Aorta (tissue), 5 donors: ENCODE measurements around the gene FCGR3A. TPM values are rescaled to one million over a fixed set of nuclear protein-coding genes. Genes with fewer than 3 reads are reported as not detected.
A peak's percentile ranks its signal among the peaks of the same experiment; 100 is the strongest.
"Not testable (repeated sequence)": the region's sequence is repeated elsewhere in the genome, so short reads cannot be mapped to it uniquely, and the experiment has no call there.

ENCODE experiments used
- ATAC-seq: fragments of 200-7000 bp; cut with Tn5 transposase; one replicate; pipeline ENCODE4 v1.9.1; 2022; ENCODE audit warnings: moderate library complexity; ENCODE audit not compliant: low FRiP score
- DNase-seq, 2 donors: peaks; one replicate each; pipeline ENCODE4 v3.0.0-alpha.2; 2020
- H3K27ac ChIP-seq, 2 donors: one replicate each; pipeline ENCODE4 v1.5.1; 2013; ENCODE audit warnings: low read length in 2 of 2, mild to moderate bottlenecking in 2 of 2, moderate library complexity in 2 of 2, control low read depth in 1 of 2, inconsistent platforms in 1 of 2, low read depth in 1 of 2
- H3K27me3 ChIP-seq, 2 donors: one replicate each; pipeline ENCODE4 v1.6.1; 2013; ENCODE audit warnings: control low read depth in 1 of 2, low read length in 1 of 2, mild to moderate bottlenecking in 1 of 2, moderate library complexity in 1 of 2; ENCODE audit not compliant: insufficient read depth in 2 of 2, control insufficient read depth in 1 of 2
- H3K36me3 ChIP-seq, 2 donors: one replicate each; pipeline ENCODE4 v1.6.1; 2013; ENCODE audit warnings: control low read depth in 1 of 2, low read length in 1 of 2, mild to moderate bottlenecking in 1 of 2; ENCODE audit not compliant: insufficient read depth in 2 of 2, control insufficient read depth in 1 of 2
- H3K4me1 ChIP-seq, 2 donors: one replicate each; pipeline ENCODE4 v1.6.1; 2013; ENCODE audit warnings: low read length in 2 of 2, control low read depth in 1 of 2, mild to moderate bottlenecking in 1 of 2, moderate library complexity in 1 of 2; ENCODE audit not compliant: insufficient read depth in 2 of 2, control insufficient read depth in 1 of 2
- H3K4me3 ChIP-seq, 2 donors: one replicate each; pipeline ENCODE4 v1.5.1; 2013; ENCODE audit warnings: low read length in 2 of 2, control low read depth in 1 of 2, mild to moderate bottlenecking in 1 of 2
- H3K9me3 ChIP-seq: one replicate; pipeline ENCODE4 v1.6.1; 2013; ENCODE audit warnings: mild to moderate bottlenecking, low read length; ENCODE audit not compliant: control insufficient read depth
- WGBS, 2 donors: extraction: QIAGEN DNeasy Blood & Tissue Kit; methylation state at CpG; one replicate each; pipeline ENCODE4 v1.1.7; 2013; 5-methylcytosine and 5-hydroxymethylcytosine counted together
- intact Hi-C, 2 donors: fragments of 100-400 bp; cut with DNase I; formaldehyde crosslinking; loops; one replicate each; pipeline versions ENCODE4 v1.14.2 to v1.15.0; 2022
- polyA plus RNA-seq, 2 donors: library from polyadenylated mRNA; stranded (reverse); fragments of 200-250 nt; gene quantifications; one replicate each; pipeline ENCODE4 v1.2.3, GENCODE V29; 2013
- total RNA-seq, 2 donors: library from RNA; stranded (reverse); fragmentation: NEBNext Ultra II Directional; extraction: Animal tissue kit (Norgen Biotek cat#: 25700); gene quantifications; one replicate each; pipeline ENCODE4 v1.2.1, GENCODE V29; 2021
- donor health status: healthy with polysubstance abuse.
- donor health status: Bipolar disorder and iron deficiency.
- donor health status: DM: no; HTN: no; CAD: no.
- donor health status: DM: no; HTN: no; CAD: no.
- donor health status: DM: yes; HTN: yes; CAD: no.

The FCGR3A gene
- total and polyA plus RNA-seq, 4 donors, result 13.9 to 116 (median 98.1) TPM

DNA sequence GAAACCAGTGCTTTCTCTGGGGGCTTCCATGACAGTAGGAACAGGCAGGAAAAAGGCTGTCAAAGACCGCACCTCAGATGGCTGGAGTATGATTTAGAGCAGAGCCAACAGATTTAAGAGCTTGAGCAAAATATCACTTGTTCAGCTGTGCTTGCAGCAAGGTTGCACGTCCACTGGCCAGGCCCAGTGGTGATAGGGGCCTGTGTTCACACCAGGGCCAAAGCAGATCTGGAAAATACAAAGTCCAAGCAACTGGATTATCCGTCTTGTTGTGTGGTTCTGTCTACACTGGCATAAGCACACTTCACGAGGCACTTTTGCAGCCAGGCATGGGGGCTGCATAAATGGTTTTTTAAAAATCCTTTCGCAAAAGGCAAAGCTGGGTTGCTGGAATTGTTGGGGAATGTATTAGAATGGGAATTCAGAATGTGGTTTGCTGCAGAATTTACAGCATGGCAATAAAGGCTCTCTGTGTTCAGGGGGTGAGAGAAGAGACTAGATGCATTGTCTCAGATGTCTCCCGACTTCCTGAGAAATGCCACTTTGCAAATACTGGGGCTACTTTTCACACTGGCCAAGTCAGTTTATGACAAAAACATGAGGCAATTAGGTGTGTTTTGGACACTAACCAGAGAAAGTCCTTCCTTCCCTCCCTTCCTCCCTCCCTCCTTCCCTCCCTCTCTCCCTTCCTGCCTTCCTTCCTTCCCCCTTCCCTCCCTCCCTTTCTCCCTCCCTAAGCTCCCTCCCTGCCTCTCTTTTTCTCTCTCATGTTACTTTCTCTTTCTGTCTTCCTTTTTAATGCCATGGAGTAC, 36.8 kb downstream of the FCGR3A start:
- 88 to 96% methylated on average over 5 to 6 of the region's 6 CpGs for WGBS, 2 donors
- H3K27me3 ChIP-seq, H3K4me3 ChIP-seq, ATAC-seq, intact Hi-C loops, H3K9me3 ChIP-seq, H3K27ac ChIP-seq, H3K4me1 ChIP-seq, DNase-seq, H3K36me3 ChIP-seq: not testable (repeated sequence)

- Histone ChIP-seq H3K4me3 (no peak overlapping the region), H3K4me1 (no peaks in the 10 kb centered on the region), H3K27ac (no peak overlapping the region)
Measured at GRCh38 chr1:161511756-161512060, 37.9 kb downstream of the FCGR3A start.

DNA sequence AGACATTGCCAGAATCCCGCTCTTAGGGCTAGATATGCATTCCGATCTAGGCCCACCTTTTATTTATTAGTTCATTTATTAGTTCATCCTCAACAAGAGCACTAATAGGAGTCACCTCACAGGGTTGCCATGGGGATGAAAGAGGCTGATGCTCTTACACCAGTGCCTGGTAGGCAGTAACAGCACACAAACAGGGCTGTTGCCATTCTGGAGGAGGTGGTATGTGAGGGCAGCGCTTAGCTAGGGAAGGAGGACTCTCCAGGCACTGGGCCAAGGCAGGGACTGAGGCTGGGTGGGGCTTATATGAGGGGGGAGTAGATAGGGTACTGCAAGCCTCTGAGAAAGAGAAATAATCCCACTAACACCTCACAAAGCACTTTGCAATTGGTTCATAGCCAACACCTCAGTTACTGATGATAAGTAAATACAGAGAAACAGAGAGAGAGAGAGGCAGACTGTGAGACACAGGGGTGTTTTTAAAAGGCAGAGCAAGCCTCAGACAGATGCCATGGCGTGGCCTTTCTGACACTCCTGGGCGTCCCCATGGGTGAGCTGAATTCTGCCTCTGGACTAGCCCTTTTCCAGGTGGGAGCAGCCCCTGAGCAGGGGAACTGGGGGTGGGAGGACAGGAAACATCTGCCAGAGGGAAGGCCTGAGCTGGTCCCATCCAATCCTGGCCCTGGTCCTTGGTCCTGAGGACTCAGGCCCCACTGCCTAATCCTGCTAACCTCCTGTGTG, 38.4 kb downstream of the FCGR3A start:
- H3K9me3 ChIP-seq, result no peaks in the 10 kb centered on the region
- no peak overlapping the region for H3K27ac ChIP-seq
- 83 to 86% methylated on average over 5 of the region's 5 CpGs for WGBS, 2 donors
- no peaks in the 10 kb centered on the region for H3K4me1 ChIP-seq
- no peak overlapping the region for H3K4me3 ChIP-seq
- no peaks in the 10 kb centered on the region for H3K36me3 ChIP-seq
- DNase-seq, result no peak
- intact Hi-C loops, result no loop called here
- no peaks in the 10 kb centered on the region for H3K27me3 ChIP-seq
- ATAC-seq, result no peak

More at GRCh38 chr1:161511756-161512060, 37.9 kb downstream of the FCGR3A start:
- no peaks in the 10 kb centered on the region for H3K36me3 ChIP-seq
- 87 to 90% methylated on average over 7 of the region's 7 CpGs for WGBS, 2 donors
- peak in 1 of 2 donors; percentile 66 for DNase-seq
- no peak for ATAC-seq
- no peaks in the 10 kb centered on the region for H3K9me3 ChIP-seq
- H3K27me3 ChIP-seq, result no peaks in the 10 kb centered on the region
- intact Hi-C loops, result no loop called here

DNA sequence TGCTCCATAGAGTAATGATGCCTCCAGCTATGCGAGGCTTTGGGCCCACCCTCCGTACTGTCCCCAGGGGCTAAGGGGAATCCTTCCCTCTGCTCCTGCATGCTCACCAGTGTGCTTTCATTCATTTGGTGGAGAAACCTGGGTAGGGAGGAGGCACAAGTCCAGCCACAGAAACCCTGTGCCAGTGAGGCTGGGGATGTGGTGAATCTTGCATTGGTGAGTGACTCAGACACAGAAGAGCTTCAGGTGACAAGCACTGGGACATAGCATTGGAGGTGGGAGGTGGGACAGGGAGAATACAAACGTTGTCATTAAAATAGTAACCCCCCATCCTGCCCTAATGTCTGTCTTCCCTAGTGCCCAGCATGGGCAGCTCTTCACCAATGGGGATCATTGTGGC, 39.1 kb downstream of the FCGR3A start:
- 82 to 90% methylated on average over 3 of the region's 3 CpGs for whole genome bisulfite sequencing, 2 donors
- DNase-seq (no peak), ATAC-seq (no peak)
- intact Hi-C loops, result no loop called here
- no peaks in the 10 kb centered on the region for H3K27me3 ChIP-seq
- H3K27ac ChIP-seq, result no peak overlapping the region
- H3K4me3 ChIP-seq, result no peak overlapping the region
- no peaks in the 10 kb centered on the region for H3K4me1 ChIP-seq
- no peaks in the 10 kb centered on the region for H3K9me3 ChIP-seq
- H3K36me3 ChIP-seq, result no peaks in the 10 kb centered on the region

DNA sequence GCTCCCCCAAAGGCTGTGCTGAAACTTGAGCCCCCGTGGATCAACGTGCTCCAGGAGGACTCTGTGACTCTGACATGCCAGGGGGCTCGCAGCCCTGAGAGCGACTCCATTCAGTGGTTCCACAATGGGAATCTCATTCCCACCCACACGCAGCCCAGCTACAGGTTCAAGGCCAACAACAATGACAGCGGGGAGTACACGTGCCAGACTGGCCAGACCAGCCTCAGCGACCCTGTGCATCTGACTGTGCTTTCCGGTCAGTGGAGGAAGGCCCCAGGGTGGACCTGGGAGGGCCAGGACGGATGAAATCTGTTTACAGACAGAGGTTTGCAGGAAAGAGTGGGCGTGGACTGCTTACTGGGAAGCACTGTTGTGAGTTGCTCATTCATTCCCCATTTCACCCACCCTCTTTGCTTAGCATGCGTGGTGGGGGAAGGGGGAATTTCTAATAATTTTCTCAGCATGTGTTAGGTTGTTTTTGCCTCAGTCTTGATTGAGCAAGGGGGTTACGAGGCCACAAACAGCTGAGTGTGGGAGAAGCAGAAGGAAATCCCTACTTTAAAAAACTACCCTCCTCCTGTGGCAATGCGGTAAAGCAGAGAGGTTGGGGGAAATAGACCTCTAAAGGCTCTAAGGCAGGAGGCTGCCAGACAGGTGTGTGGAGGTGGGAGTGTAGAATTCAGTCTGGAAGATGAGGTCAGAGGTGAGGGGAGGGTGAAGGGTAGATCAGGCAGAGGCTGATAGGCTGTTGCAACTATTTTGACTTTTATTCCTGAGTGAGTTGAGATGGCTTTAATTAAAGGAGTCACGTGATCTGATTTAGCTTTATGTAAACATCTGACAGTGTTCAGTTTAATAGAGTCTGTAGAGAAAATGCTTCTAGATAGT, 43.0 kb downstream of the FCGR3A start:
- no peak overlapping the region for H3K27ac ChIP-seq
- H3K36me3 ChIP-seq, result no peaks in the 10 kb centered on the region
- no peaks in the 10 kb centered on the region for H3K27me3 ChIP-seq
- no peaks in the 10 kb centered on the region for H3K4me1 ChIP-seq
- DNase-seq (peak; percentile 39 to 73), ATAC-seq (peak; percentile 47)
- intact Hi-C loops, result no loop called here
- no peak overlapping the region for H3K4me3 ChIP-seq
- no peaks in the 10 kb centered on the region for H3K9me3 ChIP-seq
- WGBS, 2 donors, result 53 to 59% methylated on average over 14 to 15 of the region's 15 CpGs

GRCh38 chr1:161505686-161506085, 43.9 kb downstream of the FCGR3A start:
- Histone ChIP-seq H3K4me3 (no peak overlapping the region), H3K4me1 (no peaks in the 10 kb centered on the region), H3K9me3 (no peaks in the 10 kb centered on the region), H3K27ac (no peak overlapping the region), H3K27me3 (no peaks in the 10 kb centered on the region), H3K36me3 (no peaks in the 10 kb centered on the region)
- DNase-seq (no peak), ATAC-seq (no peak)
- intact Hi-C loops, result no loop called here
- 83 to 87% methylated on average over 6 of the region's 6 CpGs for WGBS, 2 donors

DNA sequence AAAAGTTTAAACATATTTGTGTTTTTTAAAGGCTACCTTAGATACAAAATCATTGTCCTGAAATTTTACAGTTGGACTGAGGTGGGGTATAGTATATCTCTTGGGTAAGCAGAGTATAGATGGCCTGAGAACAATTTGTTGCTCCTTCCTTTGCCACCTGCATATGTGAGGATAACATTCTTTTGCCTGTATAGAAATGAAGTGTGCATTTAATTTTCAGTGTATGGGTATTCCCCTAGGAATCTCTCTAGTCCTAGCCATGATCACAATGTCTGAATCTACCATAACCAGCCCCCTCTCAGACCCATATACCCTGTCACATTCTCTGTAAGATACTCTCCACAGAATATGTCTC, 46.2 kb downstream of the FCGR3A start:
- DNase-seq, result no peak
- Histone ChIP-seq H3K9me3 (no peaks in the 10 kb centered on the region), H3K36me3 (no peaks in the 10 kb centered on the region), H3K27ac (no peak overlapping the region), H3K27me3 (no peaks in the 10 kb centered on the region), H3K4me1 (no peaks in the 10 kb centered on the region), H3K4me3 (no peak overlapping the region)
- no peak for ATAC-seq
- intact Hi-C loops, result no loop called here

- intact Hi-C loops, result no loop called here
- 57 to 97% methylated on average over 1 of the region's 1 CpG for WGBS, 2 donors
Measured at GRCh38 chr1:161502641-161503393, 46.8 kb downstream of the FCGR3A start.

More at GRCh38 chr1:161502641-161503393, 46.8 kb downstream of the FCGR3A start:
- Histone ChIP-seq H3K27me3 (no peaks in the 10 kb centered on the region), H3K9me3 (no peaks in the 10 kb centered on the region), H3K4me1 (no peaks in the 10 kb centered on the region), H3K27ac (no peak overlapping the region), H3K4me3 (no peak overlapping the region), H3K36me3 (no peaks in the 10 kb centered on the region)
- no peak for DNase-seq
- no peak for ATAC-seq
